ENCODE measurements around the gene LGALS9C. TPM values are rescaled to one million over a fixed set of nuclear protein-coding genes. Genes with fewer than 3 reads are reported as not detected.
"Not testable (repeated sequence)": the region's sequence is repeated elsewhere in the genome, so short reads cannot be mapped to it uniquely, and the experiment has no call there.

Gene LGALS9C
- total RNA-seq (not detected), polyA plus RNA-seq (under 1 TPM in 1 of 2 donors, not detected in 1; 0.12 TPM)
- long read RNA-seq, donor 1, result 0 reads
- long read RNA-seq, donor 2, result 0 reads
- long read RNA-seq, donor 3, result 0 reads

DNA sequence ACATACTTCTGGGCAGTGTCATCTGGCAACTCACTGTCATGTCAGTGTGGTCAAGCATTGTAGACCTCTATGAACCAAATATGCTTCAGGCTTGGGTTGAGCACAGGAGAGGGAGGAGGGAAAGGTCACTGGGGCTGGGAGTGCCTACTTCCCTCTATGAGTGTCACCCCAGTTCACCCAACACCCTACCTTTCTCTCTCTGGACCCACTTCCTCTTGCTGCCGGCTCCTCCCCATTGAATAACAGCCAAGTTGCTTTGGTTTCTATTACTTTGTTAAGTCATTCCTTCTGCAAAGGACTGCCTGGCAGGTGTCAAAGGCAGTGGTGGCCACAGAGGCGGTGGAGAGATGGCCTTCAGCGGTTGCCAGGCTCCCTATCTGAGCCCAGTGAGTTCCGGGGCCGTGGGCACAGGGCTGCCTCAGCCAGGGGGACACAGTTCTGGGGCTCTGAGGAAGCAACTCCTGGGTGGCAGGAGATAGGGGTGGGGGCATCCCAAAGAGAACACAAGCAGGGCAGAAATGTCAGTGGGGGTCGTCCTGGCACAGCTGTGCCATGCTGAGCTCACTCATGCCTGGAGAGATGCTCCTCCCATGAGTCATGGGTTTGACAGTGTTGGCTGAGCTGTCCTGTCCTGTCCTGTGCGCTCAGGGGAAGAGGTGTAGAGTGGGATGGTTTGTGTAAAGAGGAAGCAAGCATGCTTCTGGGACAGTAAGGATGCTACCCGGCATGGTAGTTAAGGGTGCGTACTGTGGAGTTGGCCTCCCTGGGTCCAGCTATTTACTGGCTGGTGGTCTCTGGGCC, at the start of gene LGALS9C:
Gene LGALS9C, plus strand, starts transcription at position 282 of the 801 bp plus-strand sequence. Its CDS starts 66 bp downstream, at position 348.
- H3K27me3 ChIP-seq; H3K4me1 ChIP-seq (ENCODE audit: insufficient read depth); H3K9me3 ChIP-seq; DNase-seq; H3K4me3 ChIP-seq; H3K27ac ChIP-seq; H3K36me3 ChIP-seq; intact Hi-C loops (cut with DNase I): not testable (repeated sequence)
- WGBS, 3 donors, result 75 to 82% (median 77%) methylated on average over 6 to 9 of the region's 9 CpGs

DNA sequence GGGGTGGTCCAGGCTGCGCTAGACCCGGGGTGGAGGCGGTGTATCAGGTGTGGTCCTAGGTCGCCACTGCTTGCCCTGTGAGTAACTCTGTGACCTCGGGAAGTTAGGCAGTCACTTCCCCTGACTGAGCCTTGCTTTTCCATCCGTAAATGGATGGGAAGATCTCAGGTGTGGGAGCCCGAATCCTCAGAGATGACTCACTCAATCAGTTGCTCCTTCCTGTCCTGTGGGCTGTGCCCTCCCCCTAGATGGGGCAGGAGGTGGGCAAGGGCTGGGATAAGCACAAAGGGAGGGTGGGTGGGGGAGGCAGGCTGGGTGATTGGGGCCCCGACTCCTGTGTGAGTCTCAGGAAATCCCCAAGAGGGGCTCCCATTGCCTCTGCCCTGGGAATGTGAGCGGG, 44.4 kb upstream of the LGALS9C start:
- WGBS, 3 donors, result no CpG with 5 or more reads among the region's 9 CpGs
- H3K4me1 ChIP-seq (ENCODE audit: insufficient read depth); DNase-seq; intact Hi-C loops (cut with DNase I); H3K9me3 ChIP-seq; H3K36me3 ChIP-seq; H3K4me3 ChIP-seq; H3K27ac ChIP-seq; H3K27me3 ChIP-seq: not testable (repeated sequence)

GRCh38 chr17:18439465-18439870, 37.1 kb upstream of the LGALS9C start:
- H3K9me3 ChIP-seq; H3K4me3 ChIP-seq; H3K27me3 ChIP-seq; H3K27ac ChIP-seq; H3K4me1 ChIP-seq (ENCODE audit: insufficient read depth); H3K36me3 ChIP-seq; DNase-seq; intact Hi-C loops (cut with DNase I): not testable (repeated sequence)
- WGBS, 3 donors, result 64% methylated on average over 5 of the region's 9 CpGs; no CpG with 5 or more reads in 2 of the 3 donors

DNA sequence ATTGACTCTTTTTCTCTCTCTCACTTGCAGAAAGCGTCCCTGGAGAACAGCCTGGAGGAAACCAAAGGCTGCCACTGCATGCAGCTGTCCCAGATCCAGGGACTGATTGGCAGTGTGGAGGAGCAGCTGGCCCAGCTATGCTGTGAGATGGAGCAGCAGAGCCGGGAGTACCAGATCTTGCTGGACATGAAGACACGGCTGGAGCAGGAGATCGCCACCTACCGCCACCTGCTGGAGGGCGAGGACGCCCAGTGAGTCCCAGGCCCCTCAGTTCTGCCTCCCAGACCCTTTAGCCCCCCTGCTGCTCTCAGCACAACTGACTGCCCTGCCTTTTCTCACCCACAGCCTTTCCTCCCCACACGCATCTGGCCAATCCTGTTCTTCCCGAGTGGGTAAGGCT, 34.5 kb upstream of the LGALS9C start:
- H3K4me1 ChIP-seq (ENCODE audit: insufficient read depth); intact Hi-C loops (cut with DNase I); H3K4me3 ChIP-seq; H3K27me3 ChIP-seq; H3K36me3 ChIP-seq; H3K27ac ChIP-seq; H3K9me3 ChIP-seq: not testable (repeated sequence)
- WGBS, 3 donors, result 2% methylated on average over 6 of the region's 9 CpGs; no CpG with 5 or more reads in 2 of the 3 donors
- DNase-seq, result peak in 4 of 5 donors; percentile 65 to 81 (median 70)

DNA sequence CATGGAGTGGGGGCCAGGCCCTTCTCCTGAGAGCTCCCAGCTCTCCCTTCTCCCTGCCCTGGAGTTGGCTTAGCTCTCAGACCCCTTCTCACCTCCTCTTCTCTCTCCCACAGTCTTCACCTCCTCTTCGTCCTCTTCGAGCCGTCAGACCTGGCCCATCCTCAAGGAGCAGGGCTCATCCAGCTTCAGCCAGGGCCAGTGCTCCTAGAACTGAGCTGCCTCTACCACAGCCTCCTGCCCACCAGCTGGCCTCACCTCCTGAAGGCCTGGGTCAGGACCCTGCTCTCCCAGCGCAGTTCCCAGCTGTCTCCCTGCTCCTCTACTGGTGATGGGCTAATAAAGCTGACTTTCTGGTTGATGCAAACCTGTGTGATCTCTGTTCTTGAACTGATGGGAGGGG, 34.1 kb upstream of the LGALS9C start:
- H3K36me3 ChIP-seq; H3K4me1 ChIP-seq (ENCODE audit: insufficient read depth); intact Hi-C loops (cut with DNase I); H3K27ac ChIP-seq; H3K27me3 ChIP-seq; H3K4me3 ChIP-seq; H3K9me3 ChIP-seq; DNase-seq: not testable (repeated sequence)
- WGBS, 3 donors, result 60% methylated on average over 1 of the region's 4 CpGs; no CpG with 5 or more reads in 2 of the 3 donors

DNA sequence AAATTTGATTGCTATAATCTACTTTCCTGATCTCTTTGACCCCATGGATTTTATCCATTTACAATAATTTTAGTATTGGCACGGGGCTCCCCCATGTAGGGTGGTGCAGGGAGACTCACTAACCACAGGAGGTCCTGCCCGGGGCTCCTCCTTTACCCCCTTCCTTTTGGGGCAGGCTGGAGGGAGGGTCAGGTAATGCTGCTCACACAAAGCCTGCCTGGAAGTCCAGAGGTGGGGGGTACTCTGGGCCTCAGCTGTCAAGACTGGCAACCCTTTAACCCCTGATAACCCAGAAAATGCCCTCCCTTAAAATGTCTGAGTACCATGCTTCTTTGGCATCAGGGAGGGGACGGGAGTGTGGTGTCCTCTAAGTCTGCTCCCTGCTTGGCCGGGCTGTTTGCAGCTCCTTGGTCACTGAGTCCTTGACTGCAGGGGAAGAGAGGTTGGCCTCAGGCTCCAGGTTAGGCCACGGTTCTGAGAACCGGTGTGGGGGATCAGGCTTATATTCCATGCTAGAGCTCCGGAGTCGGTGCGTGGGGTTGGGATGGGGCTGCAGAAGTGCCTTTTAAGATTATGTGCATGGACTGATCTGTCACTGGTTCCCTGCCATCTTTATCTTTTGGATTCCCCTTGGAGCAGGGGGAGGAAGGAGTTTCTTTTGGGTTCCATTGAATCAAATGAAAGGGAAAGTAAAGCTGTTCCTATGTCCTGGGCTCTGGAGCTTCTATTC, 28.9 kb upstream of the LGALS9C start:
- H3K36me3 ChIP-seq; DNase-seq; H3K27me3 ChIP-seq; H3K27ac ChIP-seq; intact Hi-C loops (cut with DNase I); H3K4me1 ChIP-seq (ENCODE audit: insufficient read depth); H3K9me3 ChIP-seq; H3K4me3 ChIP-seq: not testable (repeated sequence)
- WGBS, 3 donors, result 71 to 95% (median 76%) methylated on average over 6 to 8 of the region's 9 CpGs

GRCh38 chr17:18448311-18448710, 28.3 kb upstream of the LGALS9C start:
- H3K4me3 ChIP-seq; H3K36me3 ChIP-seq; H3K9me3 ChIP-seq; H3K4me1 ChIP-seq (ENCODE audit: insufficient read depth); H3K27ac ChIP-seq; H3K27me3 ChIP-seq; DNase-seq; intact Hi-C loops (cut with DNase I): not testable (repeated sequence)
- WGBS, 3 donors, result no CpG with 5 or more reads among the region's 2 CpGs

GRCh38 chr17:18449833-18450232, 26.8 kb upstream of the LGALS9C start:
- H3K27ac ChIP-seq; H3K4me3 ChIP-seq; H3K9me3 ChIP-seq; H3K4me1 ChIP-seq (ENCODE audit: insufficient read depth); H3K36me3 ChIP-seq; H3K27me3 ChIP-seq; intact Hi-C loops (cut with DNase I); DNase-seq: not testable (repeated sequence)
- 81 to 91% (median 89%) methylated on average over 5 to 6 of the region's 7 CpGs for WGBS, 3 donors

- WGBS, 3 donors, result 64 to 73% (median 67%) methylated on average over 7 of the region's 7 CpGs
- H3K27ac ChIP-seq; H3K9me3 ChIP-seq; intact Hi-C loops (cut with DNase I); H3K36me3 ChIP-seq; DNase-seq; H3K4me3 ChIP-seq; H3K4me1 ChIP-seq (ENCODE audit: insufficient read depth); H3K27me3 ChIP-seq: not testable (repeated sequence)
Observed at GRCh38 chr17:18450998-18451397, 25.6 kb upstream of the LGALS9C start.

DNA sequence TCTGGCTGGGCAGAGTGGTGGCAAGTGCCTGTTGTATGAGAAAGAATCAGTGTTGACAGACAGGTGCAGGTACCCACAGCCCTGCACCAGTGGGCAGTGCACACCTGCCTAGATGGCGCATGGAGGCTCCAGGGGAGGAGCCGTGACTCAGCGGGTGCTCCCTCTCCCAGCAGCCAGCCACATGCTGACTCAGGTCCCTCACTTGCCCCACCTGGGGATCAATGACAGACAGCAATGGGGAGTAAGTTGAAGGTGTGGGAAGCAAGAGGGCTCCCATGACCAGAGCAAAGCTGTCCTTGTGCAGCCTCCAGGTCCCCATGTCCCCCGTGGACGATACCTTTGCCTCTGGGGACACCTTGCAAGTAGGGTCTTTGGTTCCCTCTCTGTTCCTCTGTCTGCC, 24.6 kb upstream of the LGALS9C start:
- DNase-seq; H3K9me3 ChIP-seq; H3K36me3 ChIP-seq; H3K4me1 ChIP-seq (ENCODE audit: insufficient read depth); H3K27ac ChIP-seq; H3K4me3 ChIP-seq; H3K27me3 ChIP-seq; intact Hi-C loops (cut with DNase I): not testable (repeated sequence)
- WGBS, 3 donors, result 67 to 73% (median 73%) methylated on average over 5 of the region's 5 CpGs

DNA sequence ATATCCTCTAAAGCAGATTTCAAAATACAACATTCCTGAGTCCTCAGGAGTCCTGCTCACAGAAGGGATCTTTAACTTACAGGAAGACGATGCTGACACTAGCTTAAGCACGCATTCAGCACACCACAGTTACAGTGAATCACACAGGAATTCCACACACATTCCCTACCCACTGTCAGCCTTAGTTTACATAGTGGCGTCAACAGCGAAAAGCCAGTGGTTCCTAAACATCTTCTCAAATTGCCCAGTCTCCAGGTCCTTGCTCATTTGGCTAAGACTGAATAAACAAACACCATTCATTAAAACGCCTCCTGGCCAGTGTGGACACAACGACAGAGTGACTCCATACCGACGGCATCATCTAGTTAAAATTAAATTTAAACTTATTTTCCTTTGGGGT, 17.6 kb upstream of the LGALS9C start:
- 13 to 20% (median 13%) methylated on average over 8 of the region's 8 CpGs for WGBS, 3 donors
- H3K27me3 ChIP-seq; intact Hi-C loops (cut with DNase I); H3K4me1 ChIP-seq (ENCODE audit: insufficient read depth); H3K9me3 ChIP-seq; H3K4me3 ChIP-seq; DNase-seq; H3K36me3 ChIP-seq; H3K27ac ChIP-seq: not testable (repeated sequence)

All from ovary (tissue), 10 donors.